ENCODE data around the gene NAT8.
"Not testable (repeated sequence)": the region's sequence is repeated elsewhere in the genome, so short reads cannot be mapped to it uniquely, and the experiment has no call there.

The NAT8 gene

GRCh38 chr2:73641767-73642062, 507 bp downstream of the NAT8 start:
- H3K36me3 ChIP-seq = no peaks in the 10 kb centered on the region
- H3K4me3 ChIP-seq (ENCODE audit: low read depth, low read length) = no peak overlapping the region
- H3K9me3 ChIP-seq (ENCODE audit: severe bottlenecking) = peaks cover 13% of the 10 kb centered on the region
- no peak overlapping the region for H3K27ac ChIP-seq
- DNase-seq = no peak
- no peak for TF ChIP-seq CTCF (IDR thresholded peaks at IDR 0.05; ENCODE audit: low read depth, low read length)
- H3K27me3 ChIP-seq (ENCODE audit: insufficient read depth, low read depth, severe bottlenecking) = peaks cover 5% of the 10 kb centered on the region

GRCh38 chr2:73640946-73641766, 1.1 kb downstream of the NAT8 start:
- H3K4me3 ChIP-seq (ENCODE audit: low read depth, low read length) = no peak overlapping the region
- H3K27me3 ChIP-seq (ENCODE audit: insufficient read depth, low read depth, severe bottlenecking) = peaks cover 5% of the 10 kb centered on the region
- no peaks in the 10 kb centered on the region for H3K36me3 ChIP-seq
- DNase-seq = no peak
- no peak overlapping the region for H3K27ac ChIP-seq
- H3K9me3 ChIP-seq (ENCODE audit: severe bottlenecking) = peaks cover 12% of the 10 kb centered on the region
- TF ChIP-seq CTCF (IDR thresholded peaks at IDR 0.05; ENCODE audit: low read depth, low read length) = no peak

- no peak overlapping the region for H3K27ac ChIP-seq
- no peak for DNase-seq
- TF ChIP-seq CTCF (IDR thresholded peaks at IDR 0.05; ENCODE audit: low read depth, low read length) = no peak
Observed at GRCh38 chr2:73640511-73640911, 1.7 kb downstream of the NAT8 start.

GRCh38 chr2:73638429-73638828, 3.8 kb downstream of the NAT8 start:
- H3K27me3 ChIP-seq (ENCODE audit: insufficient read depth, low read depth, severe bottlenecking) = no peaks in the 10 kb centered on the region
- TF ChIP-seq CTCF (IDR thresholded peaks at IDR 0.05; ENCODE audit: low read depth, low read length) = no peak
- peaks cover 12% of the 10 kb centered on the region for H3K9me3 ChIP-seq (ENCODE audit: severe bottlenecking)
- no peak overlapping the region for H3K4me3 ChIP-seq (ENCODE audit: low read depth, low read length)
- no peak for DNase-seq
- no peaks in the 10 kb centered on the region for H3K36me3 ChIP-seq
- no peak overlapping the region for H3K27ac ChIP-seq

More at GRCh38 chr2:73640511-73640911, 1.7 kb downstream of the NAT8 start:
- Histone ChIP-seq H3K27me3 (ENCODE audit: insufficient read depth, low read depth, severe bottlenecking) (peaks cover 5% of the 10 kb centered on the region), H3K9me3 (ENCODE audit: severe bottlenecking) (peaks cover 12% of the 10 kb centered on the region), H3K36me3 (no peaks in the 10 kb centered on the region), H3K4me3 (ENCODE audit: low read depth, low read length) (no peak overlapping the region)

- not testable (repeated sequence) for H3K27me3 ChIP-seq (ENCODE audit: insufficient read depth, low read depth, severe bottlenecking); H3K27ac ChIP-seq; DNase-seq; H3K36me3 ChIP-seq; H3K4me3 ChIP-seq (ENCODE audit: low read depth, low read length)
- peaks cover 12% of the 10 kb centered on the region for H3K9me3 ChIP-seq (ENCODE audit: severe bottlenecking)
Observed at GRCh38 chr2:73636977-73637376, 5.2 kb downstream of the NAT8 start.

- DNase-seq = peak; percentile 43
- H3K36me3 ChIP-seq; H3K9me3 ChIP-seq (ENCODE audit: severe bottlenecking); H3K4me3 ChIP-seq (ENCODE audit: low read depth, low read length); H3K27me3 ChIP-seq (ENCODE audit: insufficient read depth, low read depth, severe bottlenecking); H3K27ac ChIP-seq: not testable (repeated sequence)
- TF ChIP-seq CTCF (IDR thresholded peaks at IDR 0.05; ENCODE audit: low read depth, low read length) = peak; percentile 49
Observed at GRCh38 chr2:73630662-73631266, 11.5 kb downstream of the NAT8 start.

- H3K4me3 ChIP-seq (ENCODE audit: low read depth, low read length); H3K9me3 ChIP-seq (ENCODE audit: severe bottlenecking); H3K27me3 ChIP-seq (ENCODE audit: insufficient read depth, low read depth, severe bottlenecking); DNase-seq; H3K27ac ChIP-seq; H3K36me3 ChIP-seq: not testable (repeated sequence)
Observed at GRCh38 chr2:73628493-73628892, 13.7 kb downstream of the NAT8 start.

- not testable (repeated sequence) for H3K27me3 ChIP-seq (ENCODE audit: insufficient read depth, low read depth, severe bottlenecking); H3K36me3 ChIP-seq; H3K9me3 ChIP-seq (ENCODE audit: severe bottlenecking); H3K27ac ChIP-seq; H3K4me3 ChIP-seq (ENCODE audit: low read depth, low read length); DNase-seq
Observed at GRCh38 chr2:73626237-73626636, 16.0 kb downstream of the NAT8 start.
